Transverse colon (tissue), 4 donors: ENCODE measurements around the gene PROX1.

Experiments
- CTCF ChIP-seq, 5 experiments: fragments of 200-600 bp in 3 of 5; fragments of 450-650 bp in 2 of 5; sonication (generic) in 3 of 5; IDR thresholded peaks; 1 replicate in 2 of 5; 2 replicates in 3 of 5; pipeline ENCODE4 v1.5.1; 2016 to 2017; ENCODE audit warnings: antibody characterized with exemption in 5 of 5, inconsistent platforms in 3 of 5, mild to moderate bottlenecking in 2 of 5, moderate library complexity in 1 of 5
- POLR2AphosphoS5 ChIP-seq, 3 donors: sonication (generic); formaldehyde crosslinking; IDR thresholded peaks; one replicate each; pipeline ENCODE4 v1.6.1; 2016; ENCODE audit warnings: antibody characterized with exemption in 3 of 3

DNA sequence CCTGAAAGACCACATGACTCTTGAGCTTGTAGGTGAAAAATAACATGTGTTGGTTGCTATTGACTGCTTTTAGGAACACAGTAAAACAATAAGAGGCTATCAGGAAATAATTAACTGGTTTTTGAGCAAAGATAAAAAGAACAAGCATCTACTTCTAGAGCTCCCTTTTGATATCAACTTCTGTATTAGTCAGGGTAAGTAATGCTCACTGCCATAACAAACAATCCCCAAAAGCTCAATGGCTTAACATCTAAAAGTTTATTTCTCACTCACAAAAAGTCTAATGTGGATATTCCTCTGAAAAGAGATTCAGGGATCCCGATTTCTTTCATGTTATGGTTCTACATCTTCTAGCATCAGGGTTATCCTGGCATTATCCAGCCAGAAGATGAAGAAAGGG is 25.3 kb upstream of the PROX1 start:
- no peak for TF ChIP-seq CTCF (IDR thresholded peaks at IDR 0.05)
- TF ChIP-seq POLR2AphosphoS5 (IDR thresholded peaks at IDR 0.05), result no peak
